ENCODE results near the gene C17orf67. TPM values are rescaled to one million over a fixed set of nuclear protein-coding genes. Genes with fewer than 3 reads are reported as not detected.

Gene C17orf67
- polyA plus RNA-seq, 1 donor: 1.0 TPM

DNA sequence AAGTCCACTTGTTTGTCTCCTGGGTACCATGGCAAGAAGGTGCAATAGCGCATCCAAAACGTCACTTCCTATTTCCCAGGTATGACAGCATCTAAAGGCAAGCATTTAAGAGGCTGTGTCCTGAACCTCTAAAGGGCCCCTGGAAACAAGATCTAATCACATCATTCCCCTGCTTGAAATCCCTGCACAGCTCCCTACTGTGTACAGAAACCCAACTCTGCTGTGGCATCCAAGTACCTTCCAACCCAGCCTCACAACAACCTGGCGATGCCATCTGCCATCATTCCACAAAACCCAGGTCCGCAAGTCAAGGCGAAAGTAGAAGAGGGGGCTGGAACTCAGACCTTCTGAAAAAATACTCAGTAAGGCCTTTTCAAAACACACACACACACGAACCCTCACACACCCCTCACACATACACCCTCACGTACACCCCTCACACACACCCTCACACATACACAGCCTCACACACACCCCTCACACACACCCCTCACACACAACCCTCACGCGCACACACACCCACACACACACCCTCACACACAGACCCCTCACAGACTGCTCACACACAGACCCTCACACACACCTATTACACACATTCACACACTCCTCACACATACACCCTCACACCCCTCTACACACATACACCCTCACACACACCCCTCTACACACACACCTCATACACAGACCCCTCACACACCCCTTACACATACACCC, 24.5 kb downstream of the C17orf67 start:
- no peak overlapping the region for H3K4me3 ChIP-seq (ENCODE audit: low read length)
- no peak overlapping the region for H3K27ac ChIP-seq (ENCODE audit: low read length)
- 100% methylated on average over 1 of the region's 9 CpGs for WGBS (ENCODE audit: insufficient coverage, low lambda C conversion rate)
- H3K27me3 ChIP-seq (ENCODE audit: control insufficient read depth, insufficient read depth, low read length): peaks cover 11% of the 10 kb centered on the region
- no peaks in the 10 kb centered on the region for H3K9me3 ChIP-seq (ENCODE audit: control insufficient read depth, low read depth, low read length)
- no peak for DNase-seq
- no peaks in the 10 kb centered on the region for H3K36me3 ChIP-seq (ENCODE audit: control insufficient read depth, insufficient read depth, low read length)
- no peaks in the 10 kb centered on the region for H3K4me1 ChIP-seq (ENCODE audit: control insufficient read depth, insufficient read depth, low read length)

DNA sequence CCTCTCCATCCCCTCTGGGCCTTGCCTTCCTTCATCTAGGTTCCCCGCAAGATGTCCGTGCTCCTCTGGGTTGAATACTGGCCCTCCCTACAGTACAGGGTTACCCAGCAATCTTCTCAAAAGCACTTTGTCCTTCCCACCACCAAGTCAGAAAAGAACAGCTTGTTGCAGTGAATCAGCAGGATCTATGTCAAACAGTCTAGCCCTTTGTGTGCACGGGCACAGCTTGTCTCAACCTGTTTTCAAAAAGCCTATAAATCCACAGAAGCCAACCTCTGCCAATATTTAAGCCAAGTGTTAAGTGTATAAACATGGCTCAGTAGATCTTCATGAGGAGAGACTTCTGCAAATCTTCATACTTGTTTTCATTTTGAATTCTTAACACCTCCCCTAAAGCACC, 25.2 kb downstream of the C17orf67 start:
- no CpG with 5 or more reads among the region's 3 CpGs for WGBS (ENCODE audit: insufficient coverage, low lambda C conversion rate)
- no peaks in the 10 kb centered on the region for H3K4me1 ChIP-seq (ENCODE audit: control insufficient read depth, insufficient read depth, low read length)
- H3K27me3 ChIP-seq (ENCODE audit: control insufficient read depth, insufficient read depth, low read length): peaks cover 7% of the 10 kb centered on the region
- H3K36me3 ChIP-seq (ENCODE audit: control insufficient read depth, insufficient read depth, low read length): no peaks in the 10 kb centered on the region
- no peaks in the 10 kb centered on the region for H3K9me3 ChIP-seq (ENCODE audit: control insufficient read depth, low read depth, low read length)
- no peak overlapping the region for H3K4me3 ChIP-seq (ENCODE audit: low read length)
- no peak for DNase-seq
- H3K27ac ChIP-seq (ENCODE audit: low read length): no peak overlapping the region

DNA sequence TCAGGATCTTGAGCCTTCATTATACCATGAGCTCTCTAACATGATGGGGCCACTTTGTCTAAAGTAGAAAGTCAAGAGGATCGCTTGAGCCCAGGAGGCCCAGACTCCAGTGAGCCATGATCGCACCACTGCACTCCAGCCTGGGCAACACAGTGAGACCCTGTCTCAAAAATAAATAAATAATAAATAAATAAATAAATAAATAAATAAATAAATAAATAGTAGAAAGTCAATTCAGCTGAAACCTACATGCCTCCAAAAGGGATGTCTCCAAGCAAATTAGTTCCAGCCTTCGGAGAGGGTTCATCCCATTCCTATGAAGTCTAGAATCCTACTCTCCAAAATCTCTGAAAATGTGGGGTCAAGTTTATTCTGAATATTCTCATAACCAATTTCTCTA, 26.0 kb downstream of the C17orf67 start:
- Histone ChIP-seq H3K27me3 (ENCODE audit: control insufficient read depth, insufficient read depth, low read length) (peaks cover 2% of the 10 kb centered on the region), H3K27ac (ENCODE audit: low read length) (no peak overlapping the region), H3K9me3 (ENCODE audit: control insufficient read depth, low read depth, low read length) (no peaks in the 10 kb centered on the region), H3K4me1 (ENCODE audit: control insufficient read depth, insufficient read depth, low read length) (no peaks in the 10 kb centered on the region), H3K36me3 (ENCODE audit: control insufficient read depth, insufficient read depth, low read length) (no peaks in the 10 kb centered on the region), H3K4me3 (ENCODE audit: low read length) (no peak overlapping the region)
- no peak for DNase-seq
- WGBS (ENCODE audit: insufficient coverage, low lambda C conversion rate): no CpG with 5 or more reads among the region's 3 CpGs

DNA sequence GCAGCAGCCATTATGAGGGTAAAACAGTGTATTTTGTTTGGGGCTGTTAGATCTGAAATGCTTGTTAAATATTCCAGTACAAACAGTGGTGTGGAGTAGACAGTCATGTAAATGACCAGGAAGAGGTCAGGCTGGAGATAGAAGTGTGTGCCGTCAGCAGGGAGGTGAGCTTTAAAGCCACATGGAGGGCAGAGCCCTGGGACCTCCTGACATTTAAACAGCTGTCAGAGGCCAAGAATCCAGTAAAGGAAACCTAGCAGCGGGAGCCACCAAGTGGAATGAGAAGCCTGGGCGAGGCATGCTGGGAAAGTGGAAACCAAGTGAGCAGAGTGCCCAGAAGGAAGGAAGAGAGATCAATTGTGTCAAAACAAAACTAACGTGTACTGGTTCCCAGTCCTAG, 26.8 kb downstream of the C17orf67 start:
- H3K9me3 ChIP-seq (ENCODE audit: control insufficient read depth, low read depth, low read length): no peaks in the 10 kb centered on the region
- WGBS (ENCODE audit: insufficient coverage, low lambda C conversion rate): 92% methylated on average over 2 of the region's 4 CpGs

DNA sequence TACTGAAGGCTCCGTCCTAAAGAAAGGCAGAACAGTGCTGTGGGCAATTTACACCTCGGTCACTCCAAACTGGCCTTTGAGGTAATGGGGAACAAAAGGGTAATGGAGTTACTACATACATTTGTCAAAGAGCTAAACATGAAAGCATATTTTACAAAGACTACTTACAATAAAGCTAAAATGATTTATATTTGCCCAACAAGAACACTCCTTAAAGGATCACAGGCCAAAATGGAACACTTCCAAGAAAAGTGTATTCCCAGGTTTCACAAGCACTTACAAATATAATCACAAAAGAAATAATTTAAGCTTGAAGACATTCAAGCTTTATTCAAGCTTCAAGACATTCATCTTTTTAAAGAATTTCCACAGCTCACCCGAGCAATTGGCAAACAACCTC, 29.3 kb downstream of the C17orf67 start:
- no peaks in the 10 kb centered on the region for H3K4me1 ChIP-seq (ENCODE audit: control insufficient read depth, insufficient read depth, low read length)
- no CpG with 5 or more reads among the region's 3 CpGs for WGBS (ENCODE audit: insufficient coverage, low lambda C conversion rate)
- DNase-seq: no peak
- peaks cover 4% of the 10 kb centered on the region for H3K27me3 ChIP-seq (ENCODE audit: control insufficient read depth, insufficient read depth, low read length)
- no peak overlapping the region for H3K4me3 ChIP-seq (ENCODE audit: low read length)
- no peaks in the 10 kb centered on the region for H3K36me3 ChIP-seq (ENCODE audit: control insufficient read depth, insufficient read depth, low read length)
- H3K27ac ChIP-seq (ENCODE audit: low read length): no peak overlapping the region
- no peaks in the 10 kb centered on the region for H3K9me3 ChIP-seq (ENCODE audit: control insufficient read depth, low read depth, low read length)

More for the DNA sequence above, 26.8 kb downstream of the C17orf67 start:
- Histone ChIP-seq H3K4me3 (ENCODE audit: low read length) (no peak overlapping the region), H3K27me3 (ENCODE audit: control insufficient read depth, insufficient read depth, low read length) (no peaks in the 10 kb centered on the region), H3K27ac (ENCODE audit: low read length) (no peak overlapping the region), H3K36me3 (ENCODE audit: control insufficient read depth, insufficient read depth, low read length) (no peaks in the 10 kb centered on the region), H3K4me1 (ENCODE audit: control insufficient read depth, insufficient read depth, low read length) (no peaks in the 10 kb centered on the region)
- no peak for DNase-seq

DNA sequence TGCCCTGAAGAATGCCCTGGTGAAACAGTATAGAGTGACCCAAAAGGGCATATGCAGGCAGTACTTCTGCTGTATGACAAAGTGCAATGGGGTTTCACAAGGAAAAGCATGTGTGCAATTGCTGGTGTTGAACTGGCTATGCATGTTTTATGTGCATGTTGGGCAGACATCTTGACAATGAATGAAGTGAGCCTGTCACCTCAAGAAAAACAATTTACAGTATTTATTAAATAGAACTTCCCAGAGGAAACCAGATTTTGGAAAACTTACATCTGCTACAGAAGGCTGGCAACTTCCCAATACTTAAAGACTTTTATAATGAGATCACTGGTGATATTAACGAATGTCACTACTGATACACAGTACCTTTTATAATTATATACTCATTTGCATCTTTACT, 30.6 kb downstream of the C17orf67 start:
- Histone ChIP-seq H3K9me3 (ENCODE audit: control insufficient read depth, low read depth, low read length) (no peaks in the 10 kb centered on the region), H3K4me1 (ENCODE audit: control insufficient read depth, insufficient read depth, low read length) (no peaks in the 10 kb centered on the region), H3K27ac (ENCODE audit: low read length) (no peak overlapping the region), H3K36me3 (ENCODE audit: control insufficient read depth, insufficient read depth, low read length) (no peaks in the 10 kb centered on the region), H3K4me3 (ENCODE audit: low read length) (no peak overlapping the region), H3K27me3 (ENCODE audit: control insufficient read depth, insufficient read depth, low read length) (peaks cover 5% of the 10 kb centered on the region)
- no peak for DNase-seq
- 89% methylated on average over 1 of the region's 1 CpG for WGBS (ENCODE audit: insufficient coverage, low lambda C conversion rate)

DNA sequence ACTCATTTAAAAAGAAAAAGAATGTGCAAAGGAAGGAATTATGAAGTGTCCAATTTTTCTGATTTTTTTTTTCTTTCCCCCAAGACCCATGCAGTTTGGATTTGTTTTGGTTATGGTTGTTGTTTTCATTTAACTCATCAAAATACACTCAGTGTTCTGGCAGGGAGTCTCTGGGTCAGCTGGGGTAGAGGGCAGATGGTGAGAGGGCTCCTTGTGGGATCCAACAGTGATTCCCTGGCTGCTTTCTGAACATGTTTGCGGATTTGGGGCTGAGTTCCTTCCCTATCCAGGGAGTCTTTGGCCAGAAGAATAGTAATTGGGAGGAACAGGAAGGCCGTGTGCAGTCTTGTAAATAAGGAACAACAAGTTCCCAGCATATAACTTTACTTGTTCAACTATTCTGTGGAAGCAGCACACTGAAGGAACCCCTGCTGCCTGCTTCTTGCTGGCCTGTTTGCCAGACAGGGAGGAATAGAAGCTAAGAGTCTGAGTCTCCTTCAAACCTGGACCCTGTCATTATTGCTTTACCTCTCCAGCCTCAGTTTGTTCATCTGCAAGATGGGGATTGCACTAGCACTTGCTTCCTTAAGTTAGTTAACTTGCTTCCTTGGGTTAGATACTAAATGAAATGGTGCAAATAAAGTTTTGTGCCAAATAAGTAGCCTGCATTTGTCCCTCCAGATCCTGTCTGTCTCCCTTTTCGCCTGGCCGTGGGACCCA, 32.1 kb downstream of the C17orf67 start:
- Histone ChIP-seq H3K27ac (ENCODE audit: low read length) (no peak overlapping the region), H3K4me1 (ENCODE audit: control insufficient read depth, insufficient read depth, low read length) (no peaks in the 10 kb centered on the region)
- no CpG with 5 or more reads among the region's 4 CpGs for WGBS (ENCODE audit: insufficient coverage, low lambda C conversion rate)

DNA sequence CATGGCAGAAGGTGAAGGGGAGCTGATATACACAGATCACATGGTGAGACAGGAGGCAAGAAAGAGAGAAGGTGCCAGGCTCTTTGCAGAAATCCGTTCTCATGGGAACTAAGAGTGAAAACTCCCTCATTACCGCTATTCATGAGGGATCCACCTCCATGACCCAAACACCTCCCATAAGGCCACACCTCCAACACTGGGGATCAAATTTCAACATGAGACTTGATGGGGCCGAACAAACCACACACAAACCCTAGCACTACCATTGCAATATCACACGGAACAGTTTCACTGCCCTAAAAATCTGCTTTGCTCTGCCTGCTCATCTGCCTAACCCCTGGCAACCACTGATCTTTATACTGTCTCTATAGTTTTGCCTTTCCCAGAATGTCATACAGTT, 34.8 kb downstream of the C17orf67 start:
- no CpG with 5 or more reads among the region's 4 CpGs for WGBS (ENCODE audit: insufficient coverage, low lambda C conversion rate)
- no peak overlapping the region for H3K4me3 ChIP-seq (ENCODE audit: low read length)
- H3K9me3 ChIP-seq (ENCODE audit: control insufficient read depth, low read depth, low read length): no peaks in the 10 kb centered on the region
- peaks cover 13% of the 10 kb centered on the region for H3K27me3 ChIP-seq (ENCODE audit: control insufficient read depth, insufficient read depth, low read length)
- no peaks in the 10 kb centered on the region for H3K4me1 ChIP-seq (ENCODE audit: control insufficient read depth, insufficient read depth, low read length)
- H3K36me3 ChIP-seq (ENCODE audit: control insufficient read depth, insufficient read depth, low read length): no peaks in the 10 kb centered on the region
- no peak for DNase-seq
- H3K27ac ChIP-seq (ENCODE audit: low read length): no peak overlapping the region

More for the DNA sequence above, 32.1 kb downstream of the C17orf67 start:
- Histone ChIP-seq H3K9me3 (ENCODE audit: control insufficient read depth, low read depth, low read length) (no peaks in the 10 kb centered on the region), H3K27me3 (ENCODE audit: control insufficient read depth, insufficient read depth, low read length) (peaks cover 8% of the 10 kb centered on the region), H3K36me3 (ENCODE audit: control insufficient read depth, insufficient read depth, low read length) (no peaks in the 10 kb centered on the region), H3K4me3 (ENCODE audit: low read length) (no peak overlapping the region)
- DNase-seq: no peak

DNA sequence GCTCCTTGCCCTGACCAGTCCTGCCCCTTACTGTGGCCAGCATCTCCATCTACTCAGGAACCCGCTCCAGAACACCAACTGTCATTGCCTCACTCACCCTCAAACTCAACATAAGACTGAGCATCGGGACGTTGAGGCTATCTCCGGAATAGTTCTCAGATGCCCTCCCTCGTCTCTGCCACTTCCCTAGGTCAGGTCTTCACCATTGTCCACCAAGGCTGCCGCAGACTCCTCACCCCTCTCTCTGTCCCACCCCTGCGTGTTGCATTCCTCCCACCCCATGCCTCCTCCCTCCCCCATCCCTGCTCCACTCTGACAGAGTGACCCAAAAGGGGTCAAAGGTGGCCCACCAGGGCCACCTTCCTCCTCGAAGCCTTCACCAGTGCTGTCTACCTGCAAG, 37.2 kb downstream of the C17orf67 start:
- 80% methylated on average over 1 of the region's 8 CpGs for WGBS (ENCODE audit: insufficient coverage, low lambda C conversion rate)
- Histone ChIP-seq H3K27ac (ENCODE audit: low read length) (no peak overlapping the region), H3K36me3 (ENCODE audit: control insufficient read depth, insufficient read depth, low read length) (no peaks in the 10 kb centered on the region), H3K4me3 (ENCODE audit: low read length) (no peak overlapping the region), H3K4me1 (ENCODE audit: control insufficient read depth, insufficient read depth, low read length) (no peaks in the 10 kb centered on the region), H3K27me3 (ENCODE audit: control insufficient read depth, insufficient read depth, low read length) (peaks cover 13% of the 10 kb centered on the region), H3K9me3 (ENCODE audit: control insufficient read depth, low read depth, low read length) (no peaks in the 10 kb centered on the region)
- no peak for DNase-seq

DNA sequence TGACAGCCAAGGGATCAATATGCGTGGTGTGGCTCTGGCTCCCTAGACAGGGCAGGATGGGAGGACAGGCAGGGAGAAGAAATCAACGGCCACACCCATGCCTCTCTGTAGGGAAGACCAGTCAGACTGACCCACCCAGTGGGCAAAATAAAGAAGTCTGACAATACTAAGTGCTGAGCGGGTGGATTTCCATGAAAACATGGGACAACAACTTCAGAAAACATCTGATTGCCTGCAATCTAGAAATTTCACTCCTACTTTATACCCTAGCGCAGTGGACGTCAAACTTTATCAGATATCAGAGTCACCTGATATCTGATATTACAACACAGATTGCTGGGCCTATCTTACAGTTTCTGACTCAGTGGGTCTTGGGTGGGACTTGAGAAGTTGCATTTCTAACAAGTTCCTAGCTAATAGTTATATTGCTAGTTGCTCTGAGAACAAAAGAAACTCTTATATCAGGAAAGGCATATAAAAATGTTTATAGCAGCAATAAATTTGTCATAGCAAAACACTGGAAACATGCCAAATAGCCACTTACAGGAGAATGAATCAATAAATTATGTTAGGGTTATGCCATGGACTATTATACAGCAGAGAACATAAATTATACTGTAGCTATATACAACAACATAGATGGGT, 38.4 kb downstream of the C17orf67 start:
- H3K4me1 ChIP-seq (ENCODE audit: control insufficient read depth, insufficient read depth, low read length): no peaks in the 10 kb centered on the region
- no peaks in the 10 kb centered on the region for H3K9me3 ChIP-seq (ENCODE audit: control insufficient read depth, low read depth, low read length)
- DNase-seq: no peak
- no CpG with 5 or more reads among the region's 5 CpGs for WGBS (ENCODE audit: insufficient coverage, low lambda C conversion rate)
- H3K27ac ChIP-seq (ENCODE audit: low read length): no peak overlapping the region
- no peak overlapping the region for H3K4me3 ChIP-seq (ENCODE audit: low read length)
- no peaks in the 10 kb centered on the region for H3K36me3 ChIP-seq (ENCODE audit: control insufficient read depth, insufficient read depth, low read length)
- peaks cover 13% of the 10 kb centered on the region for H3K27me3 ChIP-seq (ENCODE audit: control insufficient read depth, insufficient read depth, low read length)
